Measurements from ENCODE around the gene SETD1A.

- TF ChIP-seq TCF7L2 (IDR thresholded peaks at IDR 0.05; ENCODE audit: low read depth, low read length) (no peak), KLF1 (tag; IDR thresholded peaks at IDR 0.05) (no peak), CTCF (IDR thresholded peaks at IDR 0.05 in 2 of 3, conservative IDR thresholded peaks at IDR 0.05 in 1 of 3; ENCODE audit: insufficient read depth in 2 of 3, low read depth in 1 of 3, low read length in 3 of 3) (no peak), ZNF696 (CRISPR knock-in tag; conservative IDR thresholded peaks at IDR 0.05) (no peak), PHF8 (IDR thresholded peaks at IDR 0.05; ENCODE audit: borderline replicate concordance, low read length) (no peak), SIX5 (IDR thresholded peaks at IDR 0.05; ENCODE audit: borderline replicate concordance in 1 of 2, insufficient read depth in 1 of 2, low read depth in 1 of 2, low read length in 2 of 2) (no peak)
These were observed 43.3 kb downstream of the SETD1A start for GRCh38 chr16:31000671-31001382.
